T-helper 1 cell treated with Interleukin-12 subunit alpha and Interleukin-12 subunit beta and Interleukin-4 antibody, amounts not matched to agents 30 ng/mL and 1 ng/mL, for 36 hours (primary cell): ENCODE measurements around the gene NCF2. TPM values are rescaled to one million over a fixed set of nuclear protein-coding genes. Genes with fewer than 3 reads are reported as not detected.

Experiments
- intact Hi-C: fragments of 100-400 bp; cut with micrococcal nuclease; formaldehyde crosslinking; loops from one replicate; pipeline ENCODE4 v1.15.1; 2024
- total RNA-seq: library from RNA; stranded (reverse); gene quantifications from 2 replicates; pipeline ENCODE4 v1.2.3, GENCODE V29; 2022

NCF2 gene
- total RNA-seq, 1 donor from 2014 or later: 28.1 TPM

DNA sequence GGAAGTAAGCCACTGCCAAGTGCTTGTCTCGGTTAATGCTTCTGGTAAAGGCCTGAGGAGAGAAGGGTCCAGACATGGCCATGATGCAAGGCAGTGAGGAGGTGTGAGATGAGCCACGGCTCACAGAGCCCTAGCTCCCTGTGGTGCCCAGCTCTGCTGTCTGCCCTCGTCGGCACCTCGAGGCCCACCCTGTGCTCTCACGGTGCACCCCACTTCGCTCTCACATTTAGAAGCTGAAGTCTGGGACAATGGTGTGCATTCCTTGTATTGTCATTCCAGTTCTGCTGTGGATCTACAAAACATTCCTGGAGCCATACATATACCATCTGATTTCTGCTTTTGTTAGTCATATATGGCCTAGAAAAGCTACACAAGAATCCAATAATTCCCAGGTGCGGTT, 3.3 kb downstream of the NCF2 start:
- intact Hi-C loops: no loop called here

DNA sequence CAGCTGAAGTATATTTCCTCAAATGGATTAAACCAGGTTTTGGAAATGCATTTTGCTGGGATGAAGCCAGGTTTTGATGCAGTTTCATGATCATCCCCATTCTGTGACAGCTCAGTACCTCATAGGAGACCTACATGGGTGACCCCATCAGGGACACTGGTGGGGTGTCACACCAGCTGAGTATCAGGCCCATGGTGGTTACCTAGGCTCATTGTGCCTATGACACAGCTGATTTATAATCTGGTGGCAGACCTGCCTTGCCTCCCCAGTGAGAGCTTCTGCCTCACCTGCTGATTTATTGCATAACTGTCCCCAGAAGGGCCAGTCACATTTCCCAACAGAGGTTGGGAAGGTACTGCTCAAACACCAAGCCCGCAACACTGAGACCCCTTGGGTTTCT, 3.8 kb downstream of the NCF2 start:
- intact Hi-C loops: no loop called here

DNA sequence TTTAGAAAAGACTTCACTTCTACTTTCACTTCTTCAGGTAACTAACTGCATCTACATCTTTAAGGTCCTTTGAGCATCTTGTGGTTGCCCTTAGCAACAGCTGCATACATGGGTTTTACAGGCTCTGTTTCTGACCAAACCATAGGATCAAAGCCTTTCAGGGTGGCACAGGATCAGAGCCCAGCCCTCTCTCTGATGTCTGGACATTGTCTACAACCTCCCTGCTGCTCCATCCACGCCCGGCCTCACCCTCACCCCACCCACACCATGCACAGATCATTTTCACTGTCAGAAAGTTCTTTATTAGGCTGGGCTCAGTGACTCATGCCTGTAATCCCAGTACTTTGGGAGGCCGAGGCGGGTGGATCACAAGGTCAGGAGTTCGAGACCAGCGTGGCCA, 5.2 kb downstream of the NCF2 start:
- intact Hi-C loops: no loop called here

DNA sequence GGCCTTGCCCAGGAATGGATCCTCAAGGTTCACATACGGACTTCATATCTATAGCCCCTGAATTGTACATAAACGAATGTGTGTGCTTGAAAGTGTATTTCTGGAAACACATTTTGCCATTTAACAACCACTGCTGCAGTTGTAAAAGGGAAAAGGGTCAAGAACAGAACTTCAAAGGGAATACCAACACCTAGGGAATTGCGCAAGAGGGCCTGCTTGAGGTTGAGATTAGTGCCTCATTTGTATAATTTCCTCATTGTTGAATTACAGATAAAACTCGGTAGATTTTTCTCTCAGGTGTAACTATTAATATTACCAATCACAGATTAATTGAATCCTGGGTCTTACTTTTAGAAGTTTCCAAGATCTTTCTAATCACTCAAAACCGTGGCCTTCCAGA, 6.1 kb downstream of the NCF2 start:
- intact Hi-C loops: no loop called here

DNA sequence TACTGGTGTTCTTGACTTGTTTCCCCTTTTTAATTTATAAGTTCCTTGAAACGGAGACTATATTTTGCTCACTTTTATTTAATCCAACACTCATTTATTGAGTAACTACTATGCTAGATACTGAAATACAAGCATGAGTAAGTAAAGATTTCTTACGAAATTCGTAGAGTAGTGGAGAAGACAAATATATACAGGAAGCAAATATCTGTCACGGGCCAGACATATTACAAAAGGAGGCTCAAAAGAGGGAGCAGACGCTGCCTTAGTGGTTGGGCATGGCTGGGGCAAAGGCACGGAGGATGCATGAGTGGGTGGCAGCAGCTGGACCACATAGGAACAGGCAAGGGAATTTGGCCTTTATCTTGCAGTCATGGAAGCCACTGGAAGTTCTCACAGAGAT, 6.8 kb downstream of the NCF2 start:
- intact Hi-C loops: no loop called here

DNA sequence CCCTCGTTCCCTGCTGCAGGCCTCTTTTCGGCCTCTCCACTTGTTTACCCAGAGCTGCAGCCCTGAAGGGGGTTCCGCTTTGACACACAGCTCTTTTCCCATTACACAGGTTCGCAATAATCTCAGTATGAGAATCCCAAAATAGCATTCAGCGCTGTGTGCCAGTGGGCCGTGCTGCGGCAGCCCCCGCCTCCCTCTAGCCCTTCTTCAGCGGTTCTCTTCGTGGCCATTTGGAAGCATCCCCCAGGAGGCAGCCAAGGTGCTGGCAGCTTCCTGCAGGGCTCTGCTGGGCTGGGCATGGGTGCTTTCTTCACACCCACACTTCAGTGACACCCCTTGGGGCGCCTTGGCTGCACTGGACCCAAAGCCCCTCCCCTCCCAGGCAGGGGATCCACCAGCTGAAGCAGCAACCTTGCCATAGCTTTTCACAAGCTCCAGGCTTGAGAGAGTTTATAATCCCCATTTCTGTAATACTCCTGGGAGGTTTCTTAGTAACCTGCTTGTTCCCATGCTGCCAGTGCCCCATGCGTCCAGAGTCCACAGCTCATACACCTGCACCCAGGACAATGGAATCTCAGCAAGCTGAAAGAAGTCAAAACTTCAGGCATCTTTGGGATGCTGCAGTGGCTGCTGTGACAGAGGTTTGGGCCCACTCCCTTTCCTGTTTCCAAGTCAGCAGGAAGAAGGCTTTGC, 8.1 kb downstream of the NCF2 start:
- intact Hi-C loops: no loop called here

DNA sequence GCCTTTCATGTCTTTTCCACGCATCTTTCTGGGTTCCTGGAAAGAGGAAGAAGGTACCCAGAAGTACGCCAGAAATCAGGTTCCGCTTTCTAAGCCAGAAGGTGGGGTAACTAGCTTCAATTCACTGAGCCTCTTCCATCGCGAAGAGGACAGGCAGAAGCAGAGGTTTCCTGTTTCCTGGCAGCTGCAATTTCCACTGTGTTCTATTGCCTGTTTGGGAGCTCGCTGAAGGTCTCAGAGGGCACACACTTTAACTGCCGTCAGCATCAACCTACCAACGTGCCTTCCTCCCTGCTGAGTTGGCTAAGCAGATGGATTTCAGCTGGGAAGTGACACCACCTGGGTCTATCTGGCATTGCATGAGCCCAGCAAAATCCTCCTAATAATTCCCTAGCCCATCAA, 10.0 kb downstream of the NCF2 start:
- intact Hi-C loops: loop anchor here (1.0 kb wide), 2 partner anchors 43 to 336 kb away; no protein-coding TSS in a partner anchor

DNA sequence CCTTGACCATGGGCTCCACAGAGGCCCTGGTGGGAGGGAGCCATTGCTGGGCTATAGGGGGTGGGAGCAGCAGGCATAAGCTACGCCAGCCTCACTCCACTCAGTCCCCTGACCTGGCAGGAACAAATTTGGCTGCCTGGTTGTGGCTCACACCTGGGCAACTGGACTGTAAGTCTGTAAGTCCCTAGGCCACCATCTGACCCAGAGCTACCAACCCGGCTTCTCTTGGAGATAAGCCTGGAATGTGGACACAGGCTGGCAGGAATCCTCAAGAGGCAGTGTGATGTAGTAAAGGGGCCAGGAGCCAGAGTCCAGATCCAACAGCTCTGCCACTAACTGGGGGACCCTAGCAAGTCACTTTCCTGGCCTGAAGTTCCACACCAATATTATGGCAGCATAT, 11.4 kb downstream of the NCF2 start:
- intact Hi-C loops: no loop called here

DNA sequence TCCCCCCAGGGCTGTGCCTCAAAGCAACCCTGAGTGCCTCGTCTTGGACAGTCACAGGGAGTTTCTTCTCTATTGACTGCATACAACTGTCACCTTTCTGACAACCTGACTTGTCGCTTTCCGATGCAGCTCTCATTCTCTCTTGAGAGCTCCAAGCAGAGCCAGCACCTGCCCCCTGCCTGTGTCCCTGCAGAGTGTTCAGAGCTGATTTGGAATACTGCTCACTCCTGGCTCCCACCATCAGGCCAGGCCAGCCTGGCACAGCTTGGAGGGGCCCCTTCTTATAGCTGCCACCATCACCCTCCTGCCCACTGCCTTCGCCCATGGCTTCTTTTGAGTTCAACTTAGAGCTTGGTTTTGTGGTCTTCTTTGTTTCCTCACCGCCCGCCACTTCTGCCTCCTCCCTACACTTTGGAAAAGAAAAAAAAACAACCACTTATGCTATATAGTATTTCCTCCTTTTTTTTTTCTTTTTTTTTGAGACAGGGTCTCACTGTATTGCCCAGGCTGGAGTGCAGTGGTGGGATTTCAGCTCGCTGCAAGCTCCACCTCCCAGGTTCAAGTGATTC, 12.3 kb downstream of the NCF2 start:
- intact Hi-C loops: no loop called here

DNA sequence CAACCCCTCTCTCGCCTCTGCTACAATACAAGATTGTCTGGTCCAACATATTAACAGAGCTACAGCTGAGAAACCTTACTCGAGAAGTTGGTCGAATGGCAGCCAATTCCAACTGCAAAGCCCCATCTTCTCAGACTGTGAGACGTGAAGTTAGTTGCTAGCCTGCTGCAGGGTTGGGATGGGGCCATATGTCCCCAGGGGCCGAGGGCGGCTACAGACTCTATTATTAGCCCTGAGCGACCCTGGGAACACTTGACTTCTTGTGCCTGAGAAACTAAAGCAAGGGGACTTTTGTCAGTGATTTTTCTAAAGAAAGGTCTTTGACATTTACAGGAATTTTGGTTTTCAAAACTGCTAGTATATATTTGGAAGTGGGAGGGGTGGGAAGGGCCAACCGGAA, 13.7 kb downstream of the NCF2 start:
- intact Hi-C loops: no loop called here

DNA sequence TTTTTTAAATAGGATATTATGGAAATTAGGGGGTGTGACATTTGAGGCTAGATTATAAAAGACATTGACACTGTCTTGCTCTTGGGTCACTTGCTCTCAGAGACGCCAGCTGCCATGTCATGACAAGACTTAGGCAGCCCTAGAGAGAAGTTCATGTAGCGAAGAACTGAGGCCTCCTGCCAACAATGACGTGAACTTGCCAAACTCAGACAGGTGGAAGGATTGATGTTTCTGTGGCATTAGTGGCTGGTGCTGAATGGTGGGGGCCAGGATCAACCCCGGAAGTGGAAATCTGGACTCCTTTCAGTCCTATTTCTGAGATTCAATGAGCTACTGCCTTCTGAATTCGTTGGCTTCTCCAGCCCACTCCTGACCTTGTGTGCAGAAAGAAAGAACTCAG, 14.7 kb downstream of the NCF2 start:
- intact Hi-C loops: no loop called here

DNA sequence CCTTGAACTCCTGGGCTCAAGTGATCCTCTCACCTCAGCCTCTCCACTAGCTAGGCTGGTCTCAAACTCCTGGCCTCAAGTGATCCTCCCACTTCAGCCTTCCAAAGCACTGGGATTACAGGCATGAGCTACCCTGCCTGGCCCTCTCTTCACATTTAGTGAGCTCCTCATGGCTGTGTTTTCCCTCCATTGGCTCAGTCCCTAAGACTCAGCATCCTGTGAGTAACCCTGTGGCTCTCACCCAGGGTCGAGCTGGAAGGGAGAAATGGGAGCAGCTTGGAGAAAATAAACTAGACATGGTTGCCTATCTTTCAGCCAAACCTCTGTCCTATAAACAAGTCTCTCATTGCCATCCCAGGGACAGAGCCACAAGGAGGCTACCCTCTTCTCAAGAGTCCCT, 17.5 kb downstream of the NCF2 start:
- intact Hi-C loops: no loop called here

DNA sequence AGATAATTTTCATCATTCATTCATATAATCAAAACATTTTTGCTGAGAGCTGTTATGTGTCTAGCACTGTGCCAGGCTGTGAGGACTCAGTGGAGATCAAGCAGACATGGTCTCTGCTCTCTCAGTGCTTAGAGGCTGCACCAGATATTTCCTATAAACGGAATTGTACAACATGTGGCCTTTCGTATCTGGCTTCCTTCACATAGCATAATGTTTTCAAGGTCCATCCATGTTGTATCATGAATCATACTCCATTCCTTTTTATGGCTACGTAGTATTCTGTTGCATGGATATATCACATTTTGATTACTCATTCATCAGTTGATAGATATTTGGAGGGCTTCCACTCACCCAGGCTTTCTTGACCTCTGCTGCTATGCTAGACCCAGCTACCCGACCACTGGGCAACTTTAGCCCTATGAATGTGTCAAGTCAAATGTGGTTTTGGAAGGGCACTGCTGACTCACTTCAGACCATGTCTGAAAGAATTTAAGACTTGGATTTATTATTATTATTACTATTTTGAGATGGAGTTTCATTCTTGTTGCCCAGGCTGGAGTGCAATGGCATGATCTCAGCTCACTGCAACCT, 18.5 kb downstream of the NCF2 start:
- intact Hi-C loops: no loop called here

DNA sequence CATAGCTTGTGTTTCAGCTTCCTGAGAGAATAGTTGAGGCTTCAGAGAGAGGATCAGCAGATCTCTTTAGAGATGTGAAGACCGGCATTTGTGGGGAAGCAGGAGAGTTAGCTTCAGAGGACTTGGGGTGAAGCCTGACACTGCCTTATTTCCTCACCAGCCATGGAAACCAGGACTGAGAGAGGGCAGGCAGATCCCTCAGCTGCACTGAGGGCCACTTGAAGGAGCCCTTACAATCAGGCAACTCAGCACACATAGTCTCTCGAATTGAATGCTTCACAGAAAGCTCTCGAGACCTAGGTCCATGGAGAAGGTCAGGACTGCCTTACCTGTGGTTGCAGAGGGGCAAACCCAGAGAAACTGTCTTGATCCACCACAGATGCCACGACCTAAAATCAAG, 19.8 kb downstream of the NCF2 start:
- intact Hi-C loops: no loop called here

DNA sequence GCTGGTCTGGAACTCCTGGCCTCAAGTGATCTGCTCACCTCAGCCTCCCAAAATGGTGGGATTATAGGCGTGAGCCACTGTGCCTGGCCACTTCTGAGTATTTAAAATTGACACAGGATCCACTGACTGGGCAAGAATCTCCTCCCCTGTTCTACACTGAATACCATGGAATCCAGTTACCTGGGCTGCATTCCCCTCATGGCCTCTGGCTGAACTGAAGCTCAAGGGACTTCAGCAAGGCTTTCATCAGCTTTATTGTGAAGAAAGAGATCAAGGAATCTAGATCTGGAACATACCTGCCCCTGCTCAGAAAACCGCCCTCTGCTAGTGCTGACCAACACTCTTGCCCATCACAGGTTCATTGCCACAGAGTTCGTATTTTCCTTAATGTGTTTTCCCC, 20.5 kb downstream of the NCF2 start:
- intact Hi-C loops: no loop called here

DNA sequence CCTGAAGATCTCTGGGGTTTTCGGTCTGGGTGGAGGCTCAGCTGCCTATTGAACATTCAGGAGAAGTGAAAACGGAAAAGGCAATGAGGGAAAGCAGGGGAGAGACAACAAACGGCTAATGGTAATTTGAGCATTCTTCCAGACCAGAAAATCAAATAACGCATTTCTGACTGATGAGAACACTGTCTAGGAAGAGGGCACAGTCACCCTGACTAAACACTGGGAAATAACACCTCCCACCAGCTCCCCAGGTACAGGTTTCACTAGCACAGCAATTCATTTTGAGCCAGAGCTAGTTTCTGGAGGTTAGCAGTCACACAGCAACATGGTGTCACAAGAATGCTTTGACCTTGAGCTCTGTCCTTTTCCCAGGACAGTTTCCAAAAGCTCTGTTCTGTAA, 21.1 kb downstream of the NCF2 start:
- intact Hi-C loops: no loop called here

DNA sequence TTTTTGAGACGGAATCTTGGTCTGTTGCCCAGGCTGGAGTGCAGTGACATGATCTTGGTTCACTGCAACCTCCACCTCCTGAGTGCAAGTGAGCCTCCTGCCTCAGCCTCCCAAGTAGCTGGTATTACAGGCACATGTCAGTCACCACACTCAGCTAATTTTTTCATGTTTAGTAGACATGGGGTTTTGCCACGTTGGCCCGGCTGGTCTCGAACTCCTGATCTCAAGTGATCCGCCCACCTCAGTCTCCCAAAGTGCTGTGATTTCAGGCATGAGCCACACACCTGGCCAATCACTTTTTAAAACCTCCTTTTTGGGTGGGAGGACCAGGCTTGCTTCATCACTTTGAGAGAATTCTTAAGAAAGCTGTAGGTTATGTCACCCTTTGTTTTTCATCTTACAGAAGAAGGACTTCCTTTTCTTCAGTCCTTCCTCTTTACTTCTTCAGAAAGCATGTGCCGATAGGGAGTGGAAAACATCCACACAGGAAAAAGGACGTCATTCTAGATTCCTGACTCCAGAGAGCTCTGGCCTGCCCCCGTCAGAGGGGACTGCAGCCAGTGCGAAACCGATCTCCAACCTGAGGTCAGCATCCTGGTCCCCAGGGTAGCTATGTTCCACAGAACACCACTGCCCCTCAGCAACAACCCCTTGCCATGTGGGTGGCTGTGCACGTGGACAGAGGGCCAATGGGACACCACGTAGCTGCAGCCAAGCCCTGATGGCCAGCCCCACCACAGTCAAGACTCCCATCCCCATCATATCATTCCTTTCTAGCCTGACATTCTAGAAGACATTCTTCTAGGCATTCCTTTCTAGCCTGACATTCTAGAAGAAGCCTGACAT, 21.9 kb downstream of the NCF2 start:
- intact Hi-C loops: no loop called here

DNA sequence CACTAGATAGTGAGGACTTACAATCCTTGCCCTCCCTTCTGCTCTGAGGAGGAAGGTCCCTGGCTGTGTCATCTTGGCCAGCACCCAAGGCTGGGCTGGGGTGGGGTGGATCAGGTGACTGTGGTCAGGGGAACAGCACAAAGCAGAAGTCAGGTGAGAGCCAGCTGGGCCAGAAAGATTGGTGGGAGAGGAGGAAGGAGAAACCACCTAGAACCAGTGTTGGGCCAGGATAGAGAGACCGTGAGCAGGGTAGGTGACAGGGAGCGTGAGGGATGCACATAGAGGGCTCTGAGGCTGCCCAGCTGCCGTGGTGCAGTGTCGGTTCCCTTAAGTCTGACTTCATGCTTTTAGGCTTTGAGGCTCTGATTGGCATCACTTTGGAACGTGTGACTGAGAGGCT, 22.7 kb downstream of the NCF2 start:
- intact Hi-C loops: no loop called here

DNA sequence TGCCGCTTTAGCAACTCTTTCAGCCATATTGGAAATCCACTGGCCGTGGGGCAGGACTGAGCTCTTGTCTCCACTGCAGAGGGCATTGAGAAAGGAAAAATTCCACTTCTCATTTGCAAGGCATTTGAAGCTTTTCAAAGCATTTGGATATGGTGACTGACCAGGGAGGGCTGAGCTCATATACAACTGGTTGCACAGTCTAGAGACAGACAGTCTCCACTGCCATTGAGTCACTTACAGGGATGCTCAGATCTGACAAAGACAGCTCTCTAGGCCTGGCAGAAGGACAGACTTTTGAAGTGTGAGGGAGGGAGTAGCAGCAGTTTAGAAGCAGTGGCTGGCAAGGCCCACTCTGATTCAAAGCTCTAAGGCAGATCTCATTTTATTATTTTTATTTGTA, 24.2 kb downstream of the NCF2 start:
- intact Hi-C loops: no loop called here

DNA sequence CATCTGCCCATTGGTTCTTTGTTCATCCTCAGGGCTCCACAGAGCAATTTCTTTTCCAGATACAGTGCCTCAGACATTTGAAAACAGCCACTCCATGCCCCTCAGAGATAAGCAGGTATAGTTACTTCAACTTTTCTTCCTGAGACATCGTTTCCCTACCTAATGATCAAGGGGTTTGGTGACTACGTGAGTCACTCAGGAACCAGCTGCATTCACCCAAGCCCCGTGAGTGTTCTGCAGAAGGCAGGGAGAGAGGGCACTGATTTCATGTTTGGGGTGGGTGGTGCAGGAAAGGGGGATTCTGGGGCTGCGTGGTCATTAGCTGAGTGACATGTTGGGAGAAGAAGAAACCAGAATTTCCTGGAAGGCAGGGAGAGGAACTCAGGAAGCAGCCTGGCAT, 25.0 kb downstream of the NCF2 start:
- intact Hi-C loops: loop anchor here (2.0 kb wide), 1 partner anchor 16 kb away; no protein-coding TSS in a partner anchor

DNA sequence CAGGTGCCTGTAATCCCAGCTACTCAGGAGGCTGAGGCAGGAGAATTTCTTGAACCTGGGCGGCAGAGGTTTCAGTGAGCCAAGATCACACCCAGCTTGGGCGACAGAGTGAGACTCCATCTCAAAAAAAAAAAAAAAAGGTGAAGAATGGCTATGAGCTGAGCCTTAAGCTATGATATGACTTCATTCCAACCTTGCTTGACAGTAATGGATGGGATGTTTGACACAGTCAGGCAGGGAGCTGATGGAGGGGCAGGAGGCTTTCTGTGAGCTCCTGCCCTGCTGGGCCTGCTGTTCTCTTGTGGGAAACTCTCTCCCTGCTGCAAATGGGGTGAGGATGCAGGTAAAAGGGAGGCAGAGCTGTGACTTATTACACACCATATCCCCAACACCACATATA, 27.6 kb downstream of the NCF2 start:
- intact Hi-C loops: no loop called here

DNA sequence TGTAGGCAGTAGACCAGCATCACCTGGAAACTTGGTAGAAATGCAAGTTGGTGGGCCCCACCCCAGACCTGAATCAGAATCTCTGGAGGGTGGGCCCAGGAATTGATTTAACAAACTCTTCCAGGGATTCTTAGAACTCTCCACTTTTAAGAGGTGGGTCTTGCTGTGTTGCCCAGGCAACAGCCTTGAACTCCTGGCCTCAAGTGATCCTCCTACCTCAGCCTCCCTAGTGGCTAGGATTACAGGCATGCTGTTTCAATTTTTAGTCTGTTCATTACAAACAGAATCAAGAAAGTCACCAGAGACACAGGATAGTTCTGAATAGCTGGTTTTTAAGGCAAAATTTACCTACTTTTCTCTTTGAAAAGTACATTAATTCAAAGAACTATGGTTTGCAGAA, 31.2 kb downstream of the NCF2 start:
- intact Hi-C loops: loop anchor here (10.0 kb wide), 1 partner anchor 674 kb away; no protein-coding TSS in a partner anchor
